Measurements from ENCODE around the gene RANBP3. TPM values are rescaled to one million over a fixed set of nuclear protein-coding genes. Genes with fewer than 3 reads are reported as not detected.

Gene RANBP3
- total RNA-seq, 1 donor from 2014 or later: 70.8 TPM

DNA sequence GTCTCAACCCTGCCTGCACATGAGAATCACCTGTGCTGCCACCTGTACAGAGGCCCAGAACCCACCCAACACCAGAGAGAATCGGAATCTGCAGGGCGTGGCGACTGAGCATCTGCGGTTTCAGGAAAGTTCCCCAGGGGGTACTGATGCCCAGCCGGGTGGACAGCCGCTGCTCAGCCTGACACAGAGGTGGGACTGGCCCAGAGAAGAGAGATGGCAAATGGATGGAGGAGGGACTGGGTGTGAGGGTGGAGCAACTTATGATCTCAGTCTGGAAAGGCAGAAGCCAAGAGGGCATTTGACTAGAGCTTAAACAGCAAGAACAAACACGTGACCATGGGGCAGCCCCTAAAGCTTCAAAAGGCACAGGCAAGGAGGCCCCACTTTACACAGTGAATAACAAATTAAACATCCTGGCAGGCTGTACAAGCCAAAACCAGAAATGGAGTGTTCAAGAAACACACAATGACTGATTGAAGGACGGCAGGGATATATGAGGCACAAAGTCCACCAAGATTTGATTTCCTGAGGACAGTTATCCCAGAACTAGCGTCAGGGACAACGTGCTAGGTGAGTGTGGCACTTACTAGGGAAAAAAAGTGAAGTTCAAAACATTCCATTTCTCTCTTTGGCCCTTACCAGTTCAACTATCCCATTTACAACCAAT is 3.1 kb downstream of the RANBP3 start:
- no peaks in the 10 kb centered on the region for H3K27me3 ChIP-seq (ENCODE audit: low read depth)
- H3K36me3 ChIP-seq: peaks cover 37% of the 10 kb centered on the region
- intact Hi-C loops (cut with DNase I): no loop called here
- H3K4me3 ChIP-seq: no peak overlapping the region
- TF ChIP-seq, protein P1, sequence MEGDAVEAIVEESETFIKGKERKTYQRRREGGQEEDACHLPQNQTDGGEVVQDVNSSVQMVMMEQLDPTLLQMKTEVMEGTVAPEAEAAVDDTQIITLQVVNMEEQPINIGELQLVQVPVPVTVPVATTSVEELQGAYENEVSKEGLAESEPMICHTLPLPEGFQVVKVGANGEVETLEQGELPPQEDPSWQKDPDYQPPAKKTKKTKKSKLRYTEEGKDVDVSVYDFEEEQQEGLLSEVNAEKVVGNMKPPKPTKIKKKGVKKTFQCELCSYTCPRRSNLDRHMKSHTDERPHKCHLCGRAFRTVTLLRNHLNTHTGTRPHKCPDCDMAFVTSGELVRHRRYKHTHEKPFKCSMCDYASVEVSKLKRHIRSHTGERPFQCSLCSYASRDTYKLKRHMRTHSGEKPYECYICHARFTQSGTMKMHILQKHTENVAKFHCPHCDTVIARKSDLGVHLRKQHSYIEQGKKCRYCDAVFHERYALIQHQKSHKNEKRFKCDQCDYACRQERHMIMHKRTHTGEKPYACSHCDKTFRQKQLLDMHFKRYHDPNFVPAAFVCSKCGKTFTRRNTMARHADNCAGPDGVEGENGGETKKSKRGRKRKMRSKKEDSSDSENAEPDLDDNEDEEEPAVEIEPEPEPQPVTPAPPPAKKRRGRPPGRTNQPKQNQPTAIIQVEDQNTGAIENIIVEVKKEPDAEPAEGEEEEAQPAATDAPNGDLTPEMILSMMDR (IDR thresholded peaks at IDR 0.05): no peak
- no peaks in the 10 kb centered on the region for H3K9me3 ChIP-seq
- H3K27ac ChIP-seq: no peak overlapping the region
- peak; percentile 54 for DNase-seq
- ATAC-seq: peak; percentile 14 to 41
- peaks cover 57% of the 10 kb centered on the region for H3K4me1 ChIP-seq

DNA sequence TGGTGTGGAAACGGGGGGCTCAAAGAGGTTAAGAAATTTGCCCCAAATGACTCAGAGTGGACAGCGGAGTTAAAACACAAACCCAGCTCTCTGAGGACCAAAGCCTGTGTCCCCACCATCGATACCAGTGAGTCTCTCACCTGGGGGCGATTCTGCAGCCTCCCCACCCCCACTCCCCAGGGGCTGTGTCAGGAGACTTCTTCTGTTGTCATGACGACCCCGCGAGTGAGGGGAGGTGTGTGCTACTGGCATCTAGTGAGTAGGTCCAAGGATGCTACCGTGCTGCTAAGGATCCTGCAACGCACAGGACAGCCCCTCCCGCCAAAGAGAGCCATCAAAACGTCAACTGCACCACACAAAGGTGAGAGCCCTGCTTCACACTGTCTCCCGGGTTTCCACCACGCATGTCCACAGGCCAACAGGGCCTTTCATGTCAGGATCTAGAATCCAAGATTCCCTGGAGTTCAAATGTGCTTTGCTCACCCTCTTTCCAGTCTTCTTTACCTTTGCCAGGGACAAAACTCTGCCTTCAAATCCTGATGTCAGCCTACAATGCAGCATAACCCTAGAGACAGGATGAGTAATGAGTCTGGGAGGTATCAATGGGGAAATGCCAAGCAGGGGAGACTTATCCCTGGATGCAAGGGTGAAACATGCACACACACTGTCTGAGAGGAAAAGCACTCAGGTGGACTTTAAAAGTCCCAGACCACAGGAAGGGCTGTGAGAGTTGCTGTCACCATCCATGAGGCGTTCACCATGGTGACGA is 3.9 kb downstream of the RANBP3 start:
- ATAC-seq (no peak), DNase-seq (peak; percentile 28)
- Histone ChIP-seq H3K4me3 (no peak overlapping the region), H3K9me3 (no peaks in the 10 kb centered on the region), H3K27ac (no peak overlapping the region), H3K4me1 (peaks cover 59% of the 10 kb centered on the region), H3K27me3 (ENCODE audit: low read depth) (no peaks in the 10 kb centered on the region), H3K36me3 (peaks cover 37% of the 10 kb centered on the region)
- intact Hi-C loops (cut with DNase I): no loop called here
- TF ChIP-seq, protein P1 (IDR thresholded peaks at IDR 0.05): no peak

DNA sequence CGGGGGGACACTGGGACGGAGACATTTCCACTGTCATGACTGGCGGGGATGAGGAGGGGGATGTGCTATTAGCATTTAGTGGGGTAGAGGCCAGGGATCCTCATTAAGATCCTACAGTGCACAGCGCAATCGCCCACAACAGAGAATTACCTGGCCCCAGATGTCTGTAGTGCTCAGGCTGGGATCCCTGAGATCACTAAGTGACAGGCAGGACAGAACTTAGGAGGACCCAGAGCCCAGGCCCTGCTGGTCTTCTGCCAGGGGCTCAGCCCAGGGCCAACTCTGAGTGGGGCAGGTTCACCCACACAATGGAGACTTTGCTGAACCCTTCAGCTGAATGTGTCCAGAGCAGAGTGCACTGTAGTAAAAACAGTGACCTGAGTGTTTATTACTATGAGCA is 4.6 kb downstream of the RANBP3 start:
- DNase-seq: peak; percentile 15
- Histone ChIP-seq H3K4me3 (no peak overlapping the region), H3K36me3 (peaks cover 37% of the 10 kb centered on the region), H3K27me3 (ENCODE audit: low read depth) (no peaks in the 10 kb centered on the region), H3K9me3 (no peaks in the 10 kb centered on the region), H3K27ac (no peak overlapping the region), H3K4me1 (peaks cover 60% of the 10 kb centered on the region)
- intact Hi-C loops (cut with DNase I): no loop called here
- no peak for ATAC-seq
- TF ChIP-seq, protein P1 (IDR thresholded peaks at IDR 0.05): no peak

DNA sequence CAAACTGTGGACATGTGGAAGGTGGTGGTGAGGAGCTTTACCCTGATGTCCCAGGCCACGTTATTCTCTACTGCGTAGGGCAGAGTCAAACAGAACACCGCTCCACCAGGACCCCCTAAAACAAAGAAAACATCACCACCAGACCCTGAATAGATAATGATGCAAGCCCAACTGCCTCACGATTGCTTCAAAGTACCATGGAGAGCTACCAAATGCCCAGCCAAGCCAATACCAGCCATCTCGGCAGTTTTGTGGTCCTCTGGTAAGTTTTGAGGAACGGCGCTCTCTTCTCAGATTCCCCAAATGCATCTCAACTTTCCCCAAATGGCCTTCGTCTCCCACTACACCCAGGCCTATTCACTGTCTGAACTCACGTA is 5.6 kb downstream of the RANBP3 start:
- H3K27ac ChIP-seq: no peak overlapping the region
- TF ChIP-seq, protein P1 (IDR thresholded peaks at IDR 0.05): no peak
- H3K36me3 ChIP-seq: peaks cover 37% of the 10 kb centered on the region
- no peaks in the 10 kb centered on the region for H3K27me3 ChIP-seq (ENCODE audit: low read depth)
- intact Hi-C loops (cut with DNase I): no loop called here
- H3K4me3 ChIP-seq: no peak overlapping the region
- peaks cover 70% of the 10 kb centered on the region for H3K4me1 ChIP-seq
- no peaks in the 10 kb centered on the region for H3K9me3 ChIP-seq
- DNase-seq: no peak
- no peak for ATAC-seq

DNA sequence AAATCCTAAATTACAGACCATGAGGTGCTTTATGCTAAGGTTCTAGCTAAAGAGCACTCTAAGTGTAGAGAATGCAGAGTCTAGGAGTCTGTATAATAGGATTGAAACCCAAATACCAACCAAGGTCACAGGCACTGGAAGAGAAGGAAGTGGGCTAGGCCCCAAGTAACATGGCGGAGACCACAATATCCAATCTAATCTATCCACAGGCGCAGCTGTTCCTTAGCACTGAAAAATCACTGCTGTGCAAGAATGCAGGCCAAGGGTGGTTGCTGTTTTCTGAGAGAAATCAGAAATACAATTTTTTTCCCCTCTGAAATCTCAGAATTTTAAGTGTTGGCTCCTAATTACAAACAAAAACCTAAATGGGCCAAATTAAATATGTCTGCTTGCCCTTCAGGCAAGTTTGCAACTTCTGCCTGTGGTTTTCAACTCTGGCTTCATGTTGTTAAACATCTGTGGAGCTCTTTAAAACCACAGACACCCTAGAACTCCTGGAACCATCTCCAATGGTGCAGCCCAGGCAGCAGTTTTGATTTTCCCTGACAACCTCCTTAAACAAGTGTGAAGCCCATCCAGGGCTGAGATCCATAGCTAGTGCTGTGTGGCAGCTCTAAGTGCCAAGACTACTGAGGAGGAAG is 6.1 kb downstream of the RANBP3 start:
- Histone ChIP-seq H3K4me1 (peaks cover 72% of the 10 kb centered on the region), H3K4me3 (no peak overlapping the region), H3K27me3 (ENCODE audit: low read depth) (no peaks in the 10 kb centered on the region), H3K27ac (no peak overlapping the region), H3K36me3 (peaks cover 37% of the 10 kb centered on the region), H3K9me3 (no peaks in the 10 kb centered on the region)
- no peak for DNase-seq
- intact Hi-C loops (cut with DNase I): no loop called here
- TF ChIP-seq, protein P1 (IDR thresholded peaks at IDR 0.05): no peak
- ATAC-seq: no peak

Measured in lower lobe of right lung (tissue), 2 donors.